ENCODE results near the gene PLA2G2F. TPM values are rescaled to one million over a fixed set of nuclear protein-coding genes. Genes with fewer than 3 reads are reported as not detected.
A peak's percentile ranks its signal among the peaks of the same experiment; 100 is the strongest.

The PLA2G2F gene
- total RNA-seq, 1 donor: not detected

- Histone ChIP-seq H4K20me1 (ENCODE audit: insufficient read depth, low read length) (no peaks in the 10 kb centered on the region), H2AFZ (ENCODE audit: low read length) (no peak overlapping the region), H3K36me3 (ENCODE audit: insufficient read depth, low read length) (no peaks in the 10 kb centered on the region), H3K4me3 (ENCODE audit: insufficient read depth, low read length) (no peak overlapping the region), H3K4me1 (ENCODE audit: insufficient read depth, low read length) (peaks cover 2% of the 10 kb centered on the region), H3K79me2 (ENCODE audit: insufficient read depth, low read length) (no peaks in the 10 kb centered on the region), H3K4me2 (ENCODE audit: insufficient read depth, low read length) (no peak overlapping the region), H3K9me3 (ENCODE audit: low read depth, low read length) (no peaks in the 10 kb centered on the region), H3K27me3 (ENCODE audit: insufficient read depth, low read length) (peaks cover 3% of the 10 kb centered on the region), H3K27ac (ENCODE audit: low read depth, low read length) (no peak overlapping the region)
- peak; percentile 80 for DNase-seq (ENCODE audit: insufficient read length, low spot score, missing footprints)
- TF ChIP-seq CTCF (IDR thresholded peaks at IDR 0.05; ENCODE audit: extremely low read depth, low read depth, low read length): no peak
Measured at GRCh38 chr1:20110679-20111078, 28.4 kb upstream of the PLA2G2F start.

DNA sequence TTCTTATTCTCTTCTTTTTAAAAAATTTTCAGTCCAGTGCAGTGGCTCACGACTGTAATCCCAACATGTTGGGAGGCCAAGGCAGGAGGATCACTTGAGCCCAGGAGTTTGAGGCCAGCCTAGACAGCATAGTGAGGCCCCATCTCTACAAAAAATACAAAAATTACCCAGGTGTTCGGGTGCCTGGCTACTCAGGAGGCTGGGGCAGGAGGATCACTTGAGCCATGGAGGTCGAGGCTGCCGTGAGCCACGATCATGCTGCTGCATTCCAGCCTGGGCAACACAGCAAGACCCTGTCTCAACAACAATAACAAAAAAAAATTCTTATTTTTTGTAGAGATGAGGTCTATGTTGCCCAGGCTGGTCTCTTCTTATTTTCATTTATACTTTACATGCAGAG is 27.7 kb upstream of the PLA2G2F start:
- Histone ChIP-seq H3K4me2 (ENCODE audit: insufficient read depth, low read length) (no peak overlapping the region), H3K27ac (ENCODE audit: low read depth, low read length) (no peak overlapping the region), H3K9me3 (ENCODE audit: low read depth, low read length) (no peaks in the 10 kb centered on the region), H3K4me1 (ENCODE audit: insufficient read depth, low read length) (peaks cover 2% of the 10 kb centered on the region), H4K20me1 (ENCODE audit: insufficient read depth, low read length) (no peaks in the 10 kb centered on the region), H3K27me3 (ENCODE audit: insufficient read depth, low read length) (peaks cover 7% of the 10 kb centered on the region), H3K4me3 (ENCODE audit: insufficient read depth, low read length) (no peak overlapping the region), H3K36me3 (ENCODE audit: insufficient read depth, low read length) (no peaks in the 10 kb centered on the region), H3K79me2 (ENCODE audit: insufficient read depth, low read length) (no peaks in the 10 kb centered on the region), H2AFZ (ENCODE audit: low read length) (no peak overlapping the region)
- no peak for TF ChIP-seq CTCF (IDR thresholded peaks at IDR 0.05; ENCODE audit: extremely low read depth, low read depth, low read length)
- no peak for DNase-seq (ENCODE audit: insufficient read length, low spot score, missing footprints)

GRCh38 chr1:20112279-20113000 is 26.7 kb upstream of the PLA2G2F start:
- no peaks in the 10 kb centered on the region for H3K79me2 ChIP-seq (ENCODE audit: insufficient read depth, low read length)
- DNase-seq (ENCODE audit: insufficient read length, low spot score, missing footprints): no peak
- no peaks in the 10 kb centered on the region for H3K36me3 ChIP-seq (ENCODE audit: insufficient read depth, low read length)
- no peak overlapping the region for H3K27ac ChIP-seq (ENCODE audit: low read depth, low read length)
- H4K20me1 ChIP-seq (ENCODE audit: insufficient read depth, low read length): no peaks in the 10 kb centered on the region
- peaks cover 2% of the 10 kb centered on the region for H3K4me1 ChIP-seq (ENCODE audit: insufficient read depth, low read length)
- no peak overlapping the region for H3K4me3 ChIP-seq (ENCODE audit: insufficient read depth, low read length)
- H3K9me3 ChIP-seq (ENCODE audit: low read depth, low read length): no peaks in the 10 kb centered on the region
- H2AFZ ChIP-seq (ENCODE audit: low read length): no peak overlapping the region
- peaks cover 7% of the 10 kb centered on the region for H3K27me3 ChIP-seq (ENCODE audit: insufficient read depth, low read length)
- H3K4me2 ChIP-seq (ENCODE audit: insufficient read depth, low read length): no peak overlapping the region
- TF ChIP-seq CTCF (IDR thresholded peaks at IDR 0.05; ENCODE audit: extremely low read depth, low read depth, low read length): no peak

DNA sequence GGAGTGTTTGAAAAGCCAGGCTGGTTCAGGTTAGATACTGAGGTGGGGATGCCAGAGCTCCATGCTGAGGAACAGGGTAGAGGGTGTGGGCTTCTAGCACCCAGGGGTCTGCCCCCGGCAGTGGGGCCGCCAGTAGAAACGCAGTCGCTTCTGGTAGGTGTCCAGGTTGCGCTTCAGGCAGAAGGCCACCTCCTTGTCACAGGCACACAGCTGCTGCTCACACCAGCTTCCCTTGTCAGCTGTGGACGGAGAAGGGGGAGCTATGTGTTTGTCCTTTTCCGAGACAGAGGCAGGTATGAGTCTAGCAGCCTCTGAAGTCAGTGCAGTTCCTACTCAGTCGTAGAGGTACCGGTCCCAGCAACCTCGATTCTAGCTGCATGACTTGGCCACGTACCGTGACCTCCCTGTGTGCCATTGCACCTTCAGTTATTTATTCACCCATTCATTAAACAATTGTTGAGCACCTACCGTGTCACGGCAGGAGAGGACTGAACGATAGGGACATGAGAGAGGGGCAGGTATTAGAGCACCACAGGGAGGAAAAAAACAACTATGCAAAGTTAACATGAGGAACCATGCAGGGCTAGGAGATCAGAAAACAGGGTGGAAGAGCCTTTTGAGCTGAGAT is 25.0 kb upstream of the PLA2G2F start:
- Histone ChIP-seq H3K27ac (ENCODE audit: low read depth, low read length) (no peak overlapping the region), H3K79me2 (ENCODE audit: insufficient read depth, low read length) (no peaks in the 10 kb centered on the region), H3K4me2 (ENCODE audit: insufficient read depth, low read length) (no peak overlapping the region), H3K4me1 (ENCODE audit: insufficient read depth, low read length) (peaks cover 2% of the 10 kb centered on the region), H3K36me3 (ENCODE audit: insufficient read depth, low read length) (no peaks in the 10 kb centered on the region), H3K27me3 (ENCODE audit: insufficient read depth, low read length) (peaks cover 9% of the 10 kb centered on the region), H3K9me3 (ENCODE audit: low read depth, low read length) (no peaks in the 10 kb centered on the region), H3K4me3 (ENCODE audit: insufficient read depth, low read length) (no peak overlapping the region), H4K20me1 (ENCODE audit: insufficient read depth, low read length) (no peaks in the 10 kb centered on the region), H2AFZ (ENCODE audit: low read length) (no peak overlapping the region)
- no peak for DNase-seq (ENCODE audit: insufficient read length, low spot score, missing footprints)
- no peak for TF ChIP-seq CTCF (IDR thresholded peaks at IDR 0.05; ENCODE audit: extremely low read depth, low read depth, low read length)

Data from osteoblast (primary cell).